GM12878 (cell line): Measurements from ENCODE around the gene FLAD1. TPM values are rescaled to one million over a fixed set of nuclear protein-coding genes. Genes with fewer than 3 reads are reported as not detected.
A peak's percentile ranks its signal among the peaks of the same experiment; 100 is the strongest.

Experiments used
- ASH2L ChIP-seq: fragments of 300-600, 200-600 bp; sonication (generic); IDR thresholded peaks from 2 replicates; pipeline ENCODE4 v1.6.1; 2017; ENCODE audit warnings: low read depth, mild to moderate bottlenecking, borderline replicate concordance
- BACH1 ChIP-seq: fragments of 450-650 bp; IDR thresholded peaks from 2 replicates; pipeline ENCODE4 v1.6.1; 2017; ENCODE audit warnings: mild to moderate bottlenecking, borderline replicate concordance
- CHD1 ChIP-seq: IDR thresholded peaks from 2 replicates; pipeline ENCODE4 v1.6.1; 2012; ENCODE audit warnings: low read depth, low read length, improper control_type of control experiment
- HDAC6 ChIP-seq: fragments of 200-600 bp; sonication (generic); IDR thresholded peaks from one replicate; pipeline ENCODE4 v1.8.0; 2017; ENCODE audit warnings: antibody characterized with exemption; ENCODE audit not compliant: unreplicated experiment
- NBN ChIP-seq: fragments of 450-650 bp; IDR thresholded peaks from 2 replicates; pipeline ENCODE4 v1.6.1; 2016
- NFXL1 ChIP-seq: fragments of 450-650 bp; IDR thresholded peaks from 2 replicates; pipeline ENCODE4 v1.6.1; 2017; ENCODE audit warnings: antibody characterized with exemption, mild to moderate bottlenecking, borderline replicate concordance
- NR2C2 ChIP-seq: IDR thresholded peaks from 2 replicates; pipeline ENCODE4 v1.6.1; 2011; ENCODE audit warnings: borderline replicate concordance, low read depth; ENCODE audit not compliant: control insufficient read depth, insufficient read length
- PAX5 ChIP-seq: IDR thresholded peaks from 2 replicates; pipeline ENCODE4 v1.6.1; 2011; ENCODE audit warnings: low read depth, low read length, borderline replicate concordance
- PAX8 ChIP-seq: fragments of 450-650 bp; IDR thresholded peaks from 2 replicates; pipeline ENCODE4 v1.6.1; 2017; ENCODE audit warnings: mild to moderate bottlenecking, moderate library complexity
- RAD21 ChIP-seq: IDR thresholded peaks from 2 replicates; pipeline ENCODE4 v1.6.1; 2011; ENCODE audit warnings: mild to moderate bottlenecking, low read depth, low read length, moderate library complexity; ENCODE audit not compliant: insufficient read depth
- SMAD1 ChIP-seq: fragments of 450-650 bp; IDR thresholded peaks from 2 replicates; pipeline ENCODE4 v1.6.1; 2018; ENCODE audit warnings: mild to moderate bottlenecking, low read depth; ENCODE audit not compliant: partially characterized antibody
- SMAD5 ChIP-seq: IDR thresholded peaks from 2 replicates; pipeline ENCODE4 v1.6.1; 2016; ENCODE audit warnings: antibody characterized with exemption, low read depth
- SP1 ChIP-seq: IDR thresholded peaks from one replicate; pipeline ENCODE4 v1.6.1; 2011; ENCODE audit warnings: low read depth, low read length
- SUPT20H ChIP-seq: IDR thresholded peaks from 2 replicates; pipeline ENCODE4 v1.6.1; 2011; ENCODE audit warnings: low read depth, mild to moderate bottlenecking, low read length, moderate library complexity, borderline replicate concordance; ENCODE audit not compliant: control insufficient read depth
- TBL1XR1 ChIP-seq: IDR thresholded peaks from 2 replicates; pipeline ENCODE4 v1.6.1; 2012; ENCODE audit warnings: low read depth, low read length, improper control_type of control experiment
- WRNIP1 ChIP-seq: IDR thresholded peaks from 2 replicates; pipeline ENCODE4 v1.6.1; 2011; ENCODE audit warnings: low read depth, low read length, improper control_type of control experiment, borderline replicate concordance
- ZNF24 ChIP-seq: fragments of 450-650 bp; IDR thresholded peaks from 2 replicates; pipeline ENCODE4 v1.6.1; 2017; ENCODE audit warnings: antibody characterized with exemption, mild to moderate bottlenecking
- ZNF622 ChIP-seq: fragments of 450-650 bp; IDR thresholded peaks from 2 replicates; pipeline ENCODE4 v1.6.1; 2017; ENCODE audit warnings: mild to moderate bottlenecking, inconsistent platforms
- polyA plus RNA-seq, 11 experiments: library from polyadenylated mRNA; depleted of rRNA in 4 of 11; unstranded in 6 of 11; stranded (reverse) in 5 of 11; fragments of >200 nt; fragmentation: Nextera tagmentation in 4 of 11; fragmentation: Illumina TruSeq in 1 of 11; extraction: Ambion mirVana in 4 of 11; extraction: Trizol in 1 of 11; gene quantifications; 1 replicate in 1 of 11; 2 replicates in 10 of 11; pipeline versions ENCODE4 v1.2.1 to v1.2.3, GENCODE V29; 2011 to 2016; ENCODE audit warnings: inconsistent platforms in 2 of 11, missing spikeins in 2 of 11, low read depth in 1 of 11
- total RNA-seq, 4 experiments: library from RNA; depleted of rRNA in 3 of 4; stranded (reverse); fragments of >200 nt in 3 of 4; fragmentation: Illumina TruSeq in 1 of 4; extraction: Trizol in 1 of 4; gene quantifications; 2 replicates each; pipeline versions ENCODE4 v1.2.1 to v1.2.3, GENCODE V29; 2013 to 2021
- TF ChIP-seq, protein P1 (sequence below): IDR thresholded peaks from 2 replicates; pipeline ENCODE4 v1.6.1; 2011; ENCODE audit warnings: borderline replicate concordance, low read depth, mild to moderate bottlenecking, moderate library complexity, low read length; ENCODE audit not compliant: insufficient read depth, poor library complexity, severe bottlenecking
- TF ChIP-seq, protein P2 (sequence below): IDR thresholded peaks from 2 replicates; pipeline ENCODE4 v1.6.1; 2012; ENCODE audit warnings: low read depth, low read length, improper control_type of control experiment
- TF ChIP-seq, protein P3 (sequence below): fragments of 450-650 bp; IDR thresholded peaks from 2 replicates; pipeline ENCODE4 v1.6.1; 2016; ENCODE audit warnings: mild to moderate bottlenecking
- TF ChIP-seq, protein P4 (sequence below): fragments of 450-650 bp; IDR thresholded peaks from 2 replicates; pipeline ENCODE4 v1.6.1; 2017; ENCODE audit warnings: mild to moderate bottlenecking, low read depth, inconsistent platforms; ENCODE audit not compliant: poor library complexity, severe bottlenecking
- TF ChIP-seq, protein P5 (sequence below): fragments of 450-650 bp; conservative IDR thresholded peaks from 2 replicates; pipeline ENCODE4 v1.6.1; 2017; ENCODE audit warnings: mild to moderate bottlenecking, moderate library complexity

The FLAD1 gene
- total and polyA plus RNA-seq, 10 of the 15 experiments (the other 5 are each of a cell fraction or from before 2014, with no cell fraction given), result 22.9 to 93.4 (median 56.6) TPM

DNA sequence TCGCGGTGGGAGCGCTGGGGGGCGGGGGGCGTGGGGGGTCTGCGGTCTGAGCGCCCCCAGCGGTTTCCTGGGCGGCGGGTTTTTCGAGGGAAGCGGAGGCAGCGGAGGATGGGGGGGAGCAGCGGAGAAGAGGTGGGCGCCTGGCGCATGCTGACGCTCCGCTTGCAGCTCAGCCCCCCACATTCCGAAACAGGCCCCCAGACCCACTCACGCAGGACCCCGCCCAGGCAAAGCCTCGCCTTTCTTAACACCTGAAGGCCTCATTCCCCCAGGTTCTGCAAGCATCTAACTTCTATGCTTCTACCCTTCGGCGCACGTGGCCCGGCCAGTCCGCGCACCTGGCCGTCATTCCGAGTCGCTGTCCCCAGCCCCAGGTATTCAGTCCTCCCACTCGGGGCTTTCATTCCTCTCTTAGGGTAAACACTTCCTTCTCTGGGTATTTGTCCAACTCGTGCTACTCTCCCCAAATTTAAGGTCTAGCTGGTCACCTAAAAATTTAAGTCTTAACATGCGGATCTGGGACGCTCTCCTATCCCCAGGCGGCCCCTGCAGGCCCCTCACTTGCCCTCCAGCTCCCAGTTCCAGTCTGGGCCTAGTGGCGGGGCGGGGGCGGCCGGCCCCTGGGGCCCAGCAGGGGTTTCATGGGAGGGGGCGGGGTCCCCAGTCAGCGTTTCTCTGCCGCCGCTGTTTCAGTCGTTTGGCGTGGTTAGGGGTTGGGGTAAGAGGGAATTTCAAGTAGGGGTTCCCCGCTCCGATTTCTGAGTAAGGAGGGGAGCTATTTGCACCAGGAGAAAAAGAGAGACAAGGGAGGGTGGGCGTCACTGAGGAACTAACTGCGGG, 16.6 kb downstream of the FLAD1 start (continued):
- TF ChIP-seq, protein P1, sequence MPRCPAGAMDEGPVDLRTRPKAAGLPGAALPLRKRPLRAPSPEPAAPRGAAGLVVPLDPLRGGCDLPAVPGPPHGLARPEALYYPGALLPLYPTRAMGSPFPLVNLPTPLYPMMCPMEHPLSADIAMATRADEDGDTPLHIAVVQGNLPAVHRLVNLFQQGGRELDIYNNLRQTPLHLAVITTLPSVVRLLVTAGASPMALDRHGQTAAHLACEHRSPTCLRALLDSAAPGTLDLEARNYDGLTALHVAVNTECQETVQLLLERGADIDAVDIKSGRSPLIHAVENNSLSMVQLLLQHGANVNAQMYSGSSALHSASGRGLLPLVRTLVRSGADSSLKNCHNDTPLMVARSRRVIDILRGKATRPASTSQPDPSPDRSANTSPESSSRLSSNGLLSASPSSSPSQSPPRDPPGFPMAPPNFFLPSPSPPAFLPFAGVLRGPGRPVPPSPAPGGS, result no peak
- no peak for TF ChIP-seq PAX8
- TF ChIP-seq, protein P2, sequence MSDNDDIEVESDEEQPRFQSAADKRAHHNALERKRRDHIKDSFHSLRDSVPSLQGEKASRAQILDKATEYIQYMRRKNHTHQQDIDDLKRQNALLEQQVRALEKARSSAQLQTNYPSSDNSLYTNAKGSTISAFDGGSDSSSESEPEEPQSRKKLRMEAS, result peak; percentile 89
- TF ChIP-seq SP1, result peak; percentile 79
- TF ChIP-seq ZNF622, result no peak
- 0 out of 2 replicates have a peak, but pooled peaks have one; percentile 51 for TF ChIP-seq NBN
- no peak for TF ChIP-seq SUPT20H
- TF ChIP-seq CHD1, result no peak
- TF ChIP-seq WRNIP1, result no peak
- TF ChIP-seq HDAC6, result no peak
- peak; percentile 16; the same call in 1 of the 2 replicates for TF ChIP-seq RAD21
- TF ChIP-seq SMAD1, result no peak
- TF ChIP-seq ZNF24, result no peak
- TF ChIP-seq, protein P3, sequence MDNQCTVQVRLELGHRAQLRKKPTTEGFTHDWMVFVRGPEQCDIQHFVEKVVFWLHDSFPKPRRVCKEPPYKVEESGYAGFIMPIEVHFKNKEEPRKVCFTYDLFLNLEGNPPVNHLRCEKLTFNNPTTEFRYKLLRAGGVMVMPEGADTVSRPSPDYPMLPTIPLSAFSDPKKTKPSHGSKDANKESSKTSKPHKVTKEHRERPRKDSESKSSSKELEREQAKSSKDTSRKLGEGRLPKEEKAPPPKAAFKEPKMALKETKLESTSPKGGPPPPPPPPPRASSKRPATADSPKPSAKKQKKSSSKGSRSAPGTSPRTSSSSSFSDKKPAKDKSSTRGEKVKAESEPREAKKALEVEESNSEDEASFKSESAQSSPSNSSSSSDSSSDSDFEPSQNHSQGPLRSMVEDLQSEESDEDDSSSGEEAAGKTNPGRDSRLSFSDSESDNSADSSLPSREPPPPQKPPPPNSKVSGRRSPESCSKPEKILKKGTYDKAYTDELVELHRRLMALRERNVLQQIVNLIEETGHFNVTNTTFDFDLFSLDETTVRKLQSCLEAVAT, result 0 out of 2 replicates have a peak, but pooled peaks have one; percentile 44
- TF ChIP-seq TBL1XR1, result no peak
- no peak for TF ChIP-seq SMAD5
- TF ChIP-seq, protein P4, sequence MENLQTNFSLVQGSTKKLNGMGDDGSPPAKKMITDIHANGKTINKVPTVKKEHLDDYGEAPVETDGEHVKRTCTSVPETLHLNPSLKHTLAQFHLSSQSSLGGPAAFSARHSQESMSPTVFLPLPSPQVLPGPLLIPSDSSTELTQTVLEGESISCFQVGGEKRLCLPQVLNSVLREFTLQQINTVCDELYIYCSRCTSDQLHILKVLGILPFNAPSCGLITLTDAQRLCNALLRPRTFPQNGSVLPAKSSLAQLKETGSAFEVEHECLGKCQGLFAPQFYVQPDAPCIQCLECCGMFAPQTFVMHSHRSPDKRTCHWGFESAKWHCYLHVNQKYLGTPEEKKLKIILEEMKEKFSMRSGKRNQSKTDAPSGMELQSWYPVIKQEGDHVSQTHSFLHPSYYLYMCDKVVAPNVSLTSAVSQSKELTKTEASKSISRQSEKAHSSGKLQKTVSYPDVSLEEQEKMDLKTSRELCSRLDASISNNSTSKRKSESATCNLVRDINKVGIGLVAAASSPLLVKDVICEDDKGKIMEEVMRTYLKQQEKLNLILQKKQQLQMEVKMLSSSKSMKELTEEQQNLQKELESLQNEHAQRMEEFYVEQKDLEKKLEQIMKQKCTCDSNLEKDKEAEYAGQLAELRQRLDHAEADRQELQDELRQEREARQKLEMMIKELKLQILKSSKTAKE, result no peak
- no peak for TF ChIP-seq PAX5
- no peak for TF ChIP-seq NR2C2
- TF ChIP-seq, protein P5, sequence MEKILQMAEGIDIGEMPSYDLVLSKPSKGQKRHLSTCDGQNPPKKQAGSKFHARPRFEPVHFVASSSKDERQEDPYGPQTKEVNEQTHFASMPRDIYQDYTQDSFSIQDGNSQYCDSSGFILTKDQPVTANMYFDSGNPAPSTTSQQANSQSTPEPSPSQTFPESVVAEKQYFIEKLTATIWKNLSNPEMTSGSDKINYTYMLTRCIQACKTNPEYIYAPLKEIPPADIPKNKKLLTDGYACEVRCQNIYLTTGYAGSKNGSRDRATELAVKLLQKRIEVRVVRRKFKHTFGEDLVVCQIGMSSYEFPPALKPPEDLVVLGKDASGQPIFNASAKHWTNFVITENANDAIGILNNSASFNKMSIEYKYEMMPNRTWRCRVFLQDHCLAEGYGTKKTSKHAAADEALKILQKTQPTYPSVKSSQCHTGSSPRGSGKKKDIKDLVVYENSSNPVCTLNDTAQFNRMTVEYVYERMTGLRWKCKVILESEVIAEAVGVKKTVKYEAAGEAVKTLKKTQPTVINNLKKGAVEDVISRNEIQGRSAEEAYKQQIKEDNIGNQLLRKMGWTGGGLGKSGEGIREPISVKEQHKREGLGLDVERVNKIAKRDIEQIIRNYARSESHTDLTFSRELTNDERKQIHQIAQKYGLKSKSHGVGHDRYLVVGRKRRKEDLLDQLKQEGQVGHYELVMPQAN, result peak; percentile 50
- peak; percentile 32; the same call in 1 of the 2 replicates for TF ChIP-seq BACH1
- TF ChIP-seq NFXL1, result no peak
- no peak for TF ChIP-seq ASH2L
